Measurements from ENCODE around the gene SLC25A4. TPM values are rescaled to one million over a fixed set of nuclear protein-coding genes. Genes with fewer than 3 reads are reported as not detected.
A peak's percentile ranks its signal among the peaks of the same experiment; 100 is the strongest.
"Not testable (repeated sequence)": the region's sequence is repeated elsewhere in the genome, so short reads cannot be mapped to it uniquely, and the experiment has no call there.

SLC25A4 gene
- 9.1 TPM for total RNA-seq

DNA sequence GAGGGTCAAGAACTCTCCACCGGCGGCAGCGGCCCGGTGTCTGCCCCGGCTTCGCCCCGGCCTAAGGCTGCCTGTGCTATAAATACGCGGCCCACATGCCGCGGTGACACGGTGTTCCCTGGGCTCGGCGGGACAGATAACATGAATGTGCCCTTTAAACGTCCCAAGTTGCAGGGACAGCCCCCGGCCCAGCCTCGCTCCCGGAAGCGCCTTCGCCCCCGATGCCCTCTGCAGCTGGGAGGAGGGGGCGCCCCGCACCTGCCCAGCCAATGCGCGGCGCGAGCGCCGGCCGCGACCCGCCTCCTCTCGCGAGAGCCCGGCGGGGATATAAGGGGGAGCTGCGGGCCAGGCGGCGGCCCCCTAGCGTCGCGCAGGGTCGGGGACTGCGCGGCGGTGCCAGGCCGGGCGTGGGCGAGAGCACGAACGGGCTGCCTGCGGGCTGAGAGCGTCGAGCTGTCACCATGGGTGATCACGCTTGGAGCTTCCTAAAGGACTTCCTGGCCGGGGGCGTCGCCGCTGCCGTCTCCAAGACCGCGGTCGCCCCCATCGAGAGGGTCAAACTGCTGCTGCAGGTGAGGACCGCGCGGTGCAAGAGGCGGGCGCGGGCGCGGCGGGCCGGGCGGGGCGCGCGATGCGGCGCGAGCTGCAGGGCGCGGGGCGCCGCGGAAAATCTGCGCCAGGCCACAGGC is at the start of gene SLC25A4:
Gene SLC25A4, plus strand, starts transcription at position 355 of the 689 bp plus-strand sequence. Its CDS starts 107 bp downstream, at position 462.
- ATAC-seq, result peak; percentile 94

DNA sequence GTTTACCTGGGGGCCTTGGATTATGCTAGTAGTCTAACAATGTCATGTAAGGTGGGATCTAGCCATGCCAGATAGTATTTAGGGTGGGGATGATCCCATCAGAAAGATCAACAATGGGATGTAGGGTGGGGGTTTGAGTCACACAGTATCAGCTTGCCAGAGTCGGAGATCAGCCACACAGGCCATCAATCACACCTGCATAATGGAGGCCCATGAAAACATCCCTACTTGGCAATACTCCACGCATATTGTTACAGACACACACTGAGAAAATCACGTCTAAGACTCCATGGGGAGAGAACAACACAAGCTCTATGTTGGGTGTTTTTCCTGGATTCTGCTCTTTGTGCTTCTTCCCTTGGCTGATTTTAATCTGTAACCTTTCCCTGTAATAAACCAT is 49.5 kb upstream of the SLC25A4 start:
- ATAC-seq, result no peak

DNA sequence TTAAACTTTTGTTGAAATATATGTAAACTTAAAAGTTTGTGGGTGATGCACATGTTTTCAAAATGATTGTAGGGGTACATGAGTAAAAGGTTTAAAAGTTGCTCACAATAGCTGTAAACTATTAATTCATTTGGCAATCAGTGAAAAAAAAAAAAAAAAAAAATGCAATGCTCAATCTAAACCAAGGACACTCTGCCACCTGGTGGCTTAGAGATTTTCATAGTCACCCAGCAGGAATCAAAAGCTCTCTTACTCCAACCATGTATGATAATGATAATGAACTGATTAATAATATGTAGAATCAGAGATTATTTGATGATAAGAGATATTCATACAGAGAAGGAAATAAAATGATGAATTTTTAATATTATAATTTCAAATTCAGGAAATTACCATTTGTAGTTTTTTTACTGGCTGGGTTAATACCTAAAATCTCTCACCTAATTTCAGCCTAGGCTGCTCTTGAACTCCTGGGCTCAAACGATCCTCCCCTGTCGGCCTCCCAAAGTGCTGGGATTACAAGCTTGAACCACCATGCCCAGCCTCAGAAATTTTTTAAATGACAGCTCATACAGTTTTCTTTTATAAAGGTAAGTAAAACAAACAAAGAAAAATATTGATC is 46.9 kb upstream of the SLC25A4 start:
- ATAC-seq, result no peak

DNA sequence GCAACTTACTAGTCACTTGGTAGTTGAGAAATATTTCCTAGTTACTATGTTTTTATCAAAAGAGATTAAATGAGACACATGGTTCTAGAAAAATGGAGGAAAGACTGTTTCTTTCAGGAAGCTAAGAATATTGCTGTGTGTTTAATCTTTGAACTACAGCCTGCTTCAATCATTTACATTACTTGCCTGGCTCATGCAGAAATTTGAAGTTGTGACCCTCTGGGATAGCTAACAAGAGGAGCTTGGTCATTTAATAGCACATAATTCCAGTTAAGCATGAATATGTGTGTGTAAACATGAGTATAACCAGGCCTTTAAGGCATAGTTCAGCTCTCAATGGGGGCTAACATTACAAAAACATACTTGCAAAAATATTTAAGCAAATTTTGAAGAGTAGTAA is 44.6 kb upstream of the SLC25A4 start:
- no peak for ATAC-seq

DNA sequence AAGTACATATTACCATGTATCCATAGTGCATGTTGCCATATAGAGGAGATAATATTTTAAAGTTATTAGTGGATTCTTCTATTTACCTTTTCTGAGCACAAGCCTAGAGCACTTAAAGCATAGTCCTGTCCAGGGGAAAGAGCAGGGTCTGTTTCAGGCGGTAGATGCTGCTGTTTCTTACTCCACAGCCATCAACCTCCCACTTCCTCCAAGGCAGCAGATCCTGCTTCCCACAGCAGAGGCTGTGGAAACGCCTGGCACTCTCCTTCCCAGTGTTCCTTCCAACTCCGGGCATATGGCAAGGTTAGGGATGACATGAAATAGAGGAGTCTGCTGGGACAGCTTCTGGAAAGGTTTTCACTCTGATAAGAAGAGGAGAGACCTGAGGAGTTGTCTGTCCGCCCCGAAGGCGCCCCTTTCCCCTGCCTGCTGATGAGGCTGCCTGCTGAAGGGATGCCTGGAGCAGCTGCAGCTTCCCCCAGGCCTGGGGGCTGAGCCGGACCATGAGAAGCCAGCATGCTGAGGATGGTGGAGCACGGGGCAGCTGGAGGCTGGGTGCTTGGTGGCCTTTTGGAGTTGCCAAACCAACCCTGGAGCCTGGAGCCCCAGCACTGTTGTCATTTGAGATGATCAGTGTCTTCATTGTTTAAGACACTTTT is 43.9 kb upstream of the SLC25A4 start:
- ATAC-seq, result no peak

DNA sequence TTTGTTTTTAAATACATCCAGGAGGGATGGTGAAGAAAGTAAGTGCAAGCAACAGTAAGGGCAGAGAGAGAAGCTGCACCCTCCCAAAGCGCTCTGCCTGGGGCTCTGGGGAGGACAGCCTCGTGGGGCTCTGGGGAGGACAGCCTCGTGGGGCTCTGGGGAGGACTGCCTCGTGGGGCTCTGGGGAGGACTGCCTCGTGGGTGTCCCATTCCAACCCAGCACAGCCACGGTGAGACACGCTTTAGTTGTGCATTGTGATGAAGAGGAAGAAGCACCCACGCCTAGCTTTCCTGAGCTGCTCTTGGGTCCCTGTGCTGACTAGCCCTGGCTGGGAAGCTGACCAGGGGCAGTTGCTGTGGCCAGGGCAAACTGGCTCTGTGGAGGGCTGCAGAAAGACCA is 43.1 kb upstream of the SLC25A4 start:
- ATAC-seq, result no peak

DNA sequence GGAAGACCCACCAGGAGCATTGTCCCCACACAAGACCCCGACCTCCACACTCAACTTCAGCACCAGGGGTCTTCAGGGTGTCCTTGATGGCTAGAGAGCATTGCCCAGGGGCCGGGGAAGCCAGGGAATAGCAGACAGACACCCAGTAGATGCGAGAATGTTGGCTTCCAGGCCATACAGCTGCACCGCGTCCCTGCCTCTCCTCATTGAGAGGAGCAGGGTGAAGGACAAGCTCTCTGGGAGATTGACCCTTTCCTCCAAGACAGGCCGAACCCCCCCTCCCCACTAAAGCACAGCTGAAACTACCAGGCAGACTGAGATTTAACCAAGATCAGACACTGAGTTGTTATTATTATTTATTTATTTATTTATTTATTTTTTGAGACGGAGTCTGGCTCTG is 42.6 kb upstream of the SLC25A4 start:
- no peak for ATAC-seq

DNA sequence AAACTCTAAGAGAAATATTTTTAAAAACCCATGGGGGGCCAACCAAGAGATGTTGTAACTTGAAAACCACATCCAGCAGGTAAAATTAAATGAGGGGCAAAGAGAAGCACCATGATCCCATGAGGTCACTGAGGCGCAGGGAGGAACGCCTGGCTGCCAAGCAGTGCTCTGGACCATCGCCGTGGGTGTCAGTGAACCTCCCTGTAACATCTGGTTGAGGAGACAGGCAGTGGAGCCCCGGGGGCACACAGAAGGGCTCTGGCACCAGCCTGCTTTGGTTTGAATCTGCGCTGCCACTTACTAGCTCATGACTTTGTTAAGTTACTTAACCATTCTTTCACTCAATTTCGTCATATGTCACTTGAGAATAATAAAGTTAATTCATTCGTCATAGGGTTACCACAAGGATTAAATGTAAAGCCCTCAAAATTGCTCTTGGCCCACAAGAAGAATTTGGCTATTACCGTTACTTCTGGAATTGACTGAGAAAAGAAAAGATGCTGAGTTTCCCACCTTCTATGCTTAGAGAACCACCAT is 41.6 kb upstream of the SLC25A4 start:
- ATAC-seq, result no peak

DNA sequence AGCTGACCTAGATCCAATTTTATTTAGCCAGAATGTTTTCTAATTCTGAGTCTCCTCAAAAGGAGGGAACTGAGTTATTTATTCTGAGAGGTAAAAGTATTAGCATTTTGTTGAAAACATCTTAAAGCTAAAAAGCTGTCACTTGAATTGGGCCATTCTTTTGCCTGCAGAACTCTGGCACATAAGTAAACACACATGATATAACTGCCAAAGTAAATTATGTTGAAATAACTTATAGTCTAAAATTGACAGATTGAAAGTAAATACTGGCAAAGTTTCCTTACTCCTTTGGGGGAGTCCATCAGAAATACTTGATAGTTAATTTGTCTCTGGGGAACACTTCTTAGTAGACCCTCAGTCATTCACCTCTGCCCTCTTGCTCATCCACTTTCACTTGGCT is 38.3 kb upstream of the SLC25A4 start:
- ATAC-seq, result no peak

DNA sequence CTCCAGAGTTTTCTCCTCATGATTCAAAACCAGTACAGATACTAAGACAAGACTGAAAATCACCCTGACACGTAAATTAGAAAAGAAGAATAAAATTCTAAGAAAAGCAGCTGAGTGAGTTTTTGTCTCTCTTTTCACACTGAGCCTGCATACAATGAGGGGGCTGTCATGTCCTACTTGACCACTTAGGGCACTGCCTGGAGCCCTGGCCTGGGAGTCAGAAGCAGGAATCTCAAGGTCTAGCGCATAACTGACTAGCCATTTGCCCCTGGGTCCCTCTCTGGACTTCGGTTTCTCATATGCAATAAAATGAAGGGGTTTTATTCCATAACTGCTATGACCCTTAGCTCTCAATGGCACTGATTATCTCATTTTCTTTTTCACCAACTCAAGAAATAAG is 36.7 kb upstream of the SLC25A4 start:
- ATAC-seq, result no peak

DNA sequence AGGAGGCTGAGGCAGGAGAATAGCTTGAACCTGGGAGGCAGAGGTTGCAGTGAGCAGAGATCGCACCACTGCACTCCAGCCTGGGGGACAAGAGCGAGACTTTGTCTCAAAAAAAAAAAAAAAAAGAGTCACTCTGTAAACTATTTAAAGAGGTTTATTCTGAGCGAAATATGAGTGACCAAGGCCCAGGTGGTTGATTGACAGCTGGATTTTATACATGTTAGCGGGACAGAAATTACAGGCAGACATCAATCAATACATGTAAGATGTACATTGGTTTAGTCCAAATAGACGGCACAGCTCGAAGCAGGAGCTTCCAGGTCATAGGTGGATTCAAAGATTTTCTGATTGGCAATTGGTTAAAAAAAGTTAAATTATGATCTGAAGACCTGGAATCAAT is 35.5 kb upstream of the SLC25A4 start:
- ATAC-seq, result not testable (repeated sequence)

DNA sequence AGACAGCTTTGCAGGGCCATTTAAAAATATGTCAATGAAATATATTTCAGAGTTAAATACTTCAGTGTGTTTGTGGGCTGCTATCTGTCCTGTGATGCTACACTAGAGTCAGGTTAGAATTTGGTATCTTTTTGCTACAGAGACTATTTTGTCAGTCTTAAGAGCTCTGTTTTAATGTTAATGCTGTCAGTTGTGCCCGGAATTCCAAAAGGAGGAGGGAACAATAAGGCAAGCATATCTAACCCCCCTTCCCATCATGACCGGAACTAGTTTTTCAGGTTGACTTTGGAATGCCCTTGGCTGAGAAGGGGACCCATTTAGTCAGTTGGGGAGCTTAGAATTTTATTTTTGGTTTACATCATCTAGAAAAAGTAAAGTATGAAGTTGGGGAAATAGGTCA is 34.9 kb upstream of the SLC25A4 start:
- no peak for ATAC-seq

DNA sequence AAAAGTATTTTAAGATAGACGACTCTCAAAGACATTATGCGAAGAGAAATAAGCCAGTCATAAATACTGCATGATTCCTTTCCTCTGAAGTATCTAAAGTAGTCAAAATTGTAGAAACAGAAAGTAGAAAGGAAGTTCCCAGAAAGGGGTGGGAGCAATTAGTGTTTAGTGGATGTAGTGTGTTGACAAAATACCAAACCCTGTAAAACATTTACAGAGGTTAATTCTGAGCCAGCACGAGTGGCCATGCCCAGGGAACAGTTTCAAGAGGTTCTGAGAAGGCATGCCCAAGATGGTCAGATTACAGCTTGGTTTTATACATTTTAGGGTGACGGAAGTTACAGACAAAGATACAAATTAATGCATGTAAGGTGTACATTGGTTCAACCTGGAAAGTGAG is 34.4 kb upstream of the SLC25A4 start:
- no peak for ATAC-seq

DNA sequence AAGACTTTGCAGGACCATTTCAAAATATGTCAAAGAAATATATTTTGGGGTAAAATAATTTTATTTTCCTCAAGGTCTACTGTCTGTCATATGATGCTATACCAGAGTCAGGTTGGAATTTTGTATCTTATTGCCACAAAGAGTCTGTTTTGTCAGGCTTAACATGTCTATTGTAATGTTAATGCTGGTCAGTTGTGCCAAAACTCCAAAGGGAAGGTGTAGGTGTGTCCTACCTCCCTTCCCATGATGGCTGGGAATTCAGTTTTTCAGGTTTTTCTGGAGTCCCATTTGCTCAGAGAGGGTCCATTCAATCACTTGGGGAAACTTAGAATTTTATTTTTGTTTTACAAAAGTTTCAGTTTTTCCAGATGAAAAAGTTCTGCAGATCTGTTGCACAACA is 33.3 kb upstream of the SLC25A4 start:
- ATAC-seq, result no peak

DNA sequence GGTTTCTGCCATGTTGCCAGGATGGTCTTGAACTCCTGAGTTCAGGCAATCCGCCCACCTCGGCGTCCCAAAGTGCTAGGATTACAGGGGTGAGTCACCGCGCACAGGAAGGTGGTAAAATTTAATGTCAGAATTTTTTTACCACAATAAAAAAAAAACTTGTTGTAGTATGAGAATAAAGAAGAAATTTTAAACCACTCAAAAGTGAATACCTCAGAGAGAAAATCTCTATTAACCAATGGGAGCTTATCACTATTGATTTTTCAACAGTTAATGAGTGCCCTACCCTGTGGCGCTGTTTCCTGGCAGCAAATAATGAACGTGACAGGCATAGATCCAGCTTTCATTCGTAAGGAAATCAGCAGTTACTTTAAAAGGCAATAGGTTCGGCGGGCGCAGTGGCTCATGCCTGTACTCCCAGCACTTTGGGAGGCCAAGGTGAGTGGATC is 32.7 kb upstream of the SLC25A4 start:
- no peak for ATAC-seq

DNA sequence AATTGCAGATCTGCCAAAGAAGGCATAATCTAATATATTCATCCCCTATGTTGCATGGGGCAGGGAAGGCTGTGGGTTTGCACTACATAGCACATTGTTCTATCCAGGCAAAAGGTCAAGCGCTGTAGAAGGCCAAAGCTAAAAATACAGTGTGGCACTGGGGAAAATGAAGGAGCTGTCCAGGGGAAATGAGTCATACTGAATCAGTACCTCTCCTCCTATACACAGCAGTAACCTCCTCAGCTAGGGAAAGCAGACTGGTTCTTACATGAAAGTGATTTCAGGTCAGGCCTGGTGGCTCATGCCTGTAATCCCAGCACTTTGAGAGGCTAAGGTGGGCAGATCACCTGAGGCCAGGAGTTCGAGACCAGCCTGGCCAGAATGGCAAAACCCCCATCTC is 31.0 kb upstream of the SLC25A4 start:
- ATAC-seq, result peak; percentile 96

DNA sequence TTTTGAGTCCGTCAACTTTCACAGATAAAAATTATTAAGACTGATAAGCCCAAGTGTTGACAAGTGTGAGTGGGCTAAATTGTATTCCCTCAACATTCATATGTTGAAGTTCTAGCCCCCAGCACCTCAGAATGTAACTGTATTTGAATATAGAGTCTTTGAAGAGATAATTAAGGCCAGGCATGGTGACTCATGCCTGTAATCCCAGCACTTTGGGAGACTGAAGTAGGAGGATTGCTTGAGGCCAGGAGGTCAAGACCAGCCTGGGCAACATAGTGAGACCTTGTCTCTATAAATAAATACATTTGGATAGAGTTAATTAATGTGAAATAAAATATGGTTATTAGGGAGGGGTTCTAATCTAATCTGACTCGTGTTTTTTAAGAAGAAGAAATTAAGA is 29.7 kb upstream of the SLC25A4 start:
- no peak for ATAC-seq

DNA sequence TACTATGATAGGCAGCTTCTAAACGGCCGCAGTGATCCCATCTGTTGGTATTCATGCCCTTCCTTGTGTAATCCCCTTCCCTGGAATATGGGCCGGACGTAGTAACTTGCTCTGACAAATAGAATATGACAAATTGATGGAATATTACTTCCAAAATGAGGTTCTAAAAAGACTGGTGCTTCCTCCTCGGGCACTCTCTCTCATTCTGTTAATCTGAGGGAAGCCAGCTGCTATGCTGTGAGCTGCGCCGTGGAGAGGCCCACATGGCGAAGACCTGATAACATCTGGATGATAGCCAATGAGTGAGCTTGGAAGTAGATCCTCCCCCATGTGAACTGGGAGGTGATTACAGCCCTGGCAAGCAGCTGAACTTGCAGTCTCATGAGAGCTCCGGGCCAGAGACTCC is 27.2 kb upstream of the SLC25A4 start:
- ATAC-seq, result no peak

DNA sequence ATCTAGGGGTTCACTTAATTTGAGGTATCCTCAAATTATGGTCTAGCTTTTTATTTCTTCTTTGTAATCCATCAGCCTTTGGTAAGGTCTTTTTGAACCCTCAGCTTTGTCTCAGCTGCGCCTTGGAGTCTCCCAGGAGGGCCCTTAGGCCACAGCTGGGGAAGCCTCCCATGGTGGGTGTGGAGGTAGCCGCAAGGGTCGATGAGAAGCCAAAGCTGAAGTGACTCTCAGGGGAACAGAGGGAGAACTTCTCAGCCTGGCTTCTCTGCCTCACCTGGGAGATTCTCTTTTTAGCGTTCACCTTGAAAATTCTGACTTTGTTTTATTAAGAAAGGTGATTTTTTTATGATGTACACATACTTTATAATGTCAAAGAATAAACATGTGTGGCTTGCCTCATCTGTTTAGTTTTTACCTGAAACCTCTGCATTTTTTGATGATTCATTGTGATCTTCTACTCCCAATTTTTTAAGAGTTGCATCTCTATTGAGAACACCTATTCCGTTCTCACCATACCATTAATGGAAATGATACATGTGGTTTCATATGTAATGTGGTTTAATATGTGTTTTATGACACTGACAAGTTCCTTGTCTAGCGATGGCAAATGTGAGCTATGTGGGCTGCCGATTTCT is 25.6 kb upstream of the SLC25A4 start:
- ATAC-seq, result no peak

DNA sequence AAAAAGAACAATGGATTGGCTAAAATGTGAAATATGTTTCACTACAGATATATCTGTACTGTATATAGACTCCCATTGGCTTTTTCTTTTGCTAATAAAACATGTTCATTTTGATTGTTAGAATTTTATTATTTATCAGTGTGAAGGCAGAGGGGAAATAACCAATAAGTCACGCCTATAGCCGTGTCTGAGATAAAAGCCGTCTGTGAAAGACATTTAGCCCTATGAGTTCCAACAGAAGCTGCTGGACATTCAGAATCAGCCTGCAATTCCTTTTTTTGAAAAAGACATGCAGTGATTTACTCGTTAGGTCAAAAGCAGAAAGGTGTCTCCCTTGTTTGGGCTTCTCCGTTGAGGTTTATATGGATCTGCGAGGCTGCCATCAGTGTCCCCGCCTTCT is 24.2 kb upstream of the SLC25A4 start:
- no peak for ATAC-seq

DNA sequence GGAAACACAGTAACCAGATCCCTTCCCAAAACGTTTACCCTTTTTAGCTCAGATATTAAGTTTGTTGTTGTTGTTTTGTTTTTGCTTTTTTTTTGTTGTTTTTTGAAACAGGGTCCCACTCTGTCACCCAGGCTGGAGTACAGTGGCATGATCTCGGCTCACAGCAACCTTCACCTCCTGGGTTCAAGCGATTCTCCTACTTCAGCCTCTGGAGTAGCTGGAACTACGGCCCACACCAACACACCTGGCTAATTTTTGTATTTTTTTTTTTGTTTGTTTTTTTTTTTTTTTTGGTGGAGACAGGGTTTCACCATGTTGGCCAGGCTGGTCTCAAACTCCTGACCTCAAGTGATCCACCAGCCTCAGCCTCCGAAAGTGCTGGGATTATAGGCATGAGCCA is 23.6 kb upstream of the SLC25A4 start:
- ATAC-seq, result not testable (repeated sequence)

DNA sequence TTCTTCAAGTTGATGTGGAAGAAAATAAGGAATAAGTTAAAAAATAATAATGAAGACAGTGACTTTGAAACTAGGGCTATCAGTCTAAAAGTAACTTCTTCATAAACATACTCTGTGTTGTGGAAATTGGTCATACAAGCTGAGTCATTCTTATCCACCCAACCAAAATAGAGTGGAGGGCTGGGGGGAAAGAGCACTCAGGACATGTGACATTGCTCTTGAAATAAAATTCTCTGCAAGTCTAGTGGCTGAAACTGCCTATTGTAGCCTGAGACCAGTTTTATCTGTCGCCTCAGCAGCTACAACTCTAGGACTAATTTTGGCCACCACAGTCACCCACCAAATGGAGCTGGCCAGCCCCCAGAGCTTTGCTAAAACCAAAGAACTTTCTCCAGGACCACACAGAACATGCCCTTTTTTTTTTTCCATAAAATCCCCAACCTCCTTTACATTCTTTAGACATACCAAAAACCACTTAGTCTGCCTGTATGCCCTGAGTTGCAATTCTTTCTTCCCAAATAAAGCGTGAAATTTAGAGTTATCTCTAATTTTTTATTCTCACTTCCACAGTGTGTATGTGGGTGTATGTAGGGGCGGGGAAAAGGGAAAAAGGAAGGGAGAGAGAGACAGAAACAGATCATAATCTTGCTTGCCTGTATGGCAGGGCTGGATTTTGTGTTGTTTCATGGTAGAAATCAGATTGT is 23.0 kb upstream of the SLC25A4 start:
- ATAC-seq, result no peak

DNA sequence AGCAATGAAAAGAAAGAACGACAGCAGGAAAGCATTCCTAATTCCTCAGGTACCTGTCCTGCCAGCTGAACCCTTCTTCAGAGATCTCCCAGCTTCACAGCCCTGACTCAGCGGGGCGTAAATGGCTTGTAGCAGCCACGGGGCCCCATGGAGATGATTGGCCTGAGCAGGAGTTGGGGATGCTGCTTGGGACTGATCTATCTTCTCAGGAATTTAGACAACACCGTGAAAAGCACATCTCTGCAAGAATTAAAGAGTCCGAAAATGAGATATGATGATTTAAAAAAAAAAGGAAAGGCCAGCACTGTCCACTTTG is 22.5 kb upstream of the SLC25A4 start:
- ATAC-seq, result no peak
